HG02759 (cell line): Measurements from ENCODE around the gene ZNF679.
A peak's percentile ranks its signal among the peaks of the same experiment; 100 is the strongest.
"Not testable (repeated sequence)": the region's sequence is repeated elsewhere in the genome, so short reads cannot be mapped to it uniquely, and the experiment has no call there.

Experiments used
- ATAC-seq: cut with Tn5 transposase; IDR thresholded peaks from one replicate; pipeline ENCODE4 v1.9.1; 2021; ENCODE audit warnings: mild to moderate bottlenecking, moderate library complexity; ENCODE audit not compliant: unreplicated experiment

The ZNF679 gene

GRCh38 chr7:64228174-64228573 lies at the start of gene ZNF679:
Gene ZNF679, plus strand, starts transcription at chr7:64228474. Its CDS starts 20,644 bp downstream, at chr7:64249118.
- ATAC-seq = not testable (repeated sequence)

DNA sequence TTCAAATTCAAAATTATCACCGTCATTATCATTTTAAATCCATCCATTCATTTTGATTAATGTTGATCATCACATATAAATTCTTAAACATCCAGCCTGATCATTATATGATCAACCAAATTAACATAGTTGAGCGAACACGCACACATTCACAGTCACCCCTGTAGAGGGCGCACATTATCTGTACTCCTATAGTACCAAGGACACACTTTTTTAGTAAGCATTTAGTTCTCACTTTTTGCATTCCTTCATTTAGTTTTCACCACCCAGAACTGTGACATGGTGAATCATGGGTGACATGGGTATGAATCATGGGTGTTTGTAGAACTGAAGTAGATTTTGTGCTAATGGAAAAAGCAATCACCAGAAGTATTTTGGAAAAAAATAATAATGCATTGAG lies 47.3 kb upstream of the ZNF679 start:
- ATAC-seq = no peak

DNA sequence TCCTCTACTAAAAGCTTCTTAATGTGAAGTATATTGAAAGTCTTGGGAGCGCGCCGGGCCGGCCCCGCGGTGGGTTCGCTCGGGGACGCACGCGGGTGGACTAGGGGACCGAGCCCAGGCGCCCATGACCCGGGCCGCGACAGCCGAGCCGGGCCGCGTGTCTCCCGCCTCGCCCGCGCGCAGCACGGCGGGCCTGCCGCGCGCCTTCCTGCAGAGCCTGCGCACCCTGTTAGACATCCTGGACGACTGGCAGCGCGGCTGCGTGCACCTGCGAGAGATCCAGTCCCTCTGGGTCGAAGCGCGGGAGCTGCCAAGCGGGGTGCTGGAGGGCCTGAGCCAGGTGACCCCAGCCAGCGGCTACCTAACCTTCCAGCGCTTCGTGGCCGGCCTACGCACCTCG lies 46.7 kb upstream of the ZNF679 start:
- ATAC-seq = no peak

GRCh38 chr7:64182036-64182790 lies 46.1 kb upstream of the ZNF679 start:
- no peak for ATAC-seq

- no peak for ATAC-seq
These were observed 45.0 kb upstream of the ZNF679 start for GRCh38 chr7:64183126-64183742.

DNA sequence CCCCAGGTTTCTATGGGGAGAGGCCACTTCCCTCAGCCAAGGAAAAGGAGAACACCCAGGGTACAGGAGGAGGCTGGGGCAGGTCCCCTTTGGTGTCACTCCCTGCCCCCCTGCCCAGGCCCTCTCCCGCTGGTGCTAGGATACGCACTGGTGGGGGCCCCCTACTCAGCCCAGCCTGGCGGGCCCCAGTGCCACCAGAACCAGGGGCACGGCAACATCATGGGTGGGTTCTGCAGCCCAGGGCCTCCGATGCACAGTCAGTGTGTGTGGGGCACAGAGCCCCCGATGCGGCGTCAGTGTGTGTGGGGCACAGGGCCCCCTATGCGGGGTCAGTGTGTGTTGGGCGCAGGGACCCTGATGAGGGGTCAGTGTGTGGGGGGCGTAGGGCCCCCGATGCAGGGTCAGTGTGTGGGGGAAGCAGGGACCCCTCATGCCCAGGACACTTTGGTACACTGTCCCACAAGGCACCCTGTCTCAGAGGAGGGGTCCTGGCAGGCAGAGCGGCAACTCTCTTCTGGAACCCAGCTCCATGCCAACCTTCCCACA lies 44.4 kb upstream of the ZNF679 start:
- ATAC-seq = no peak

- ATAC-seq = no peak
These were observed 43.9 kb upstream of the ZNF679 start for GRCh38 chr7:64184376-64184775.

- no peak for ATAC-seq
These were observed 40.9 kb upstream of the ZNF679 start for GRCh38 chr7:64187408-64187807.

GRCh38 chr7:64192148-64192704 lies 36.0 kb upstream of the ZNF679 start:
- ATAC-seq = no peak

GRCh38 chr7:64192775-64193174 lies 35.5 kb upstream of the ZNF679 start:
- ATAC-seq = no peak

GRCh38 chr7:64206903-64207302 lies 21.4 kb upstream of the ZNF679 start, which contains the start of gene ZNF735:
Gene ZNF735, plus strand, starts transcription at chr7:64207203. Its CDS starts 0 bp downstream, at chr7:64207203.
- no peak for ATAC-seq

DNA sequence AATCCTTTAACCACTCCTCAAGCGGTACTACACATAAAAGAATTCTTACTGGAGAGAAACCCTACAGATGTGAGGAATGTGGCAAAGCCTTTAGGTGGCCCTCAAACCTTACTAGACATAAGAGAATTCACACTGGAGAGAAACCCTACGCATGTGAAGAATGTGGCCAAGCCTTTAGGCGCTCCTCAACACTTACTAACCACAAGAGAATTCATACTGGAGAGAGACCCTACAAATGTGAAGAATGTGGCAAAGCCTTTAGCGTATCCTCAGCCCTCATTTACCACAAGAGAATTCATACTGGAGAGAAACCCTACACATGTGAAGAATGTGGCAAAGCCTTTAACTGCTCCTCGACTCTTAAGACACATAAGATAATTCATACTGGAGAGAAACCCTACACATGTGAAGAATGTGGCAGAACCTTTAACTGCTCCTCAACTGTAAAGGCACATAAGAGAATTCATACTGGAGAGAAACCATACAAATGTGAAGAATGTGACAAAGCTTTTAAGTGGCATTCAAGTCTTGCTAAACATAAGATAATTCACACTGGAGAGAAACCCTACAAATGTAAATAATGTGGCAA lies 8.5 kb upstream of the ZNF679 start:
- not testable (repeated sequence) for ATAC-seq

GRCh38 chr7:64223366-64223765 lies 4.9 kb upstream of the ZNF679 start:
- ATAC-seq = no peak

DNA sequence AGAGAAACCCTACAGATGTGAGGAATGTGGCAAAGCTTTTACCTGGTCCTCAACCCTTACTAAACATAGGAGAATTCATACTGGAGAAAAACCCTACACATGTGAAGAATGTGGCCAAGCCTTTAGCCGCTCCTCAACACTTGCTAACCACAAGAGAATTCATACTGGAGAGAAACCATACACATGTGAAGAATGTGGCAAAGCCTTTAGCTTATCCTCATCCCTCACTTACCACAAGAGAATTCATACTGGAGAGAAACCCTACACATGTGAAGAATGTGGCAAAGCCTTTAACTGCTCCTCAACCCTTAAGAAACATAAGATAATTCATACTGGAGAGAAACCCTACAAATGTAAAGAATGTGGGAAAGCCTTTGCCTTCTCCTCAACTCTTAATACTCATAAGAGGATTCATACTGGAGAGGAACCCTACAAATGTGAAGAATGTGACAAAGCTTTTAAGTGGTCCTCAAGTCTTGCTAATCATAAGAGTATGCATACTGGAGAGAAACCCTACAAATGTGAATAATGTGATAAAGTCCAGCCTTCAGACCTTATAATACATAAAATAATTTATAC lies 38.2 kb downstream of the ZNF679 start:
- ATAC-seq = no peak

- no peak for ATAC-seq
These were observed 49.4 kb downstream of the ZNF679 start for GRCh38 chr7:64277630-64278029.

- ATAC-seq = no peak
These were observed 66.6 kb downstream of the ZNF679 start for GRCh38 chr7:64294701-64295420.

GRCh38 chr7:64297418-64297817 lies 69.1 kb downstream of the ZNF679 start:
- not testable (repeated sequence) for ATAC-seq

GRCh38 chr7:64300641-64301405 lies 72.5 kb downstream of the ZNF679 start:
- ATAC-seq = no peak

DNA sequence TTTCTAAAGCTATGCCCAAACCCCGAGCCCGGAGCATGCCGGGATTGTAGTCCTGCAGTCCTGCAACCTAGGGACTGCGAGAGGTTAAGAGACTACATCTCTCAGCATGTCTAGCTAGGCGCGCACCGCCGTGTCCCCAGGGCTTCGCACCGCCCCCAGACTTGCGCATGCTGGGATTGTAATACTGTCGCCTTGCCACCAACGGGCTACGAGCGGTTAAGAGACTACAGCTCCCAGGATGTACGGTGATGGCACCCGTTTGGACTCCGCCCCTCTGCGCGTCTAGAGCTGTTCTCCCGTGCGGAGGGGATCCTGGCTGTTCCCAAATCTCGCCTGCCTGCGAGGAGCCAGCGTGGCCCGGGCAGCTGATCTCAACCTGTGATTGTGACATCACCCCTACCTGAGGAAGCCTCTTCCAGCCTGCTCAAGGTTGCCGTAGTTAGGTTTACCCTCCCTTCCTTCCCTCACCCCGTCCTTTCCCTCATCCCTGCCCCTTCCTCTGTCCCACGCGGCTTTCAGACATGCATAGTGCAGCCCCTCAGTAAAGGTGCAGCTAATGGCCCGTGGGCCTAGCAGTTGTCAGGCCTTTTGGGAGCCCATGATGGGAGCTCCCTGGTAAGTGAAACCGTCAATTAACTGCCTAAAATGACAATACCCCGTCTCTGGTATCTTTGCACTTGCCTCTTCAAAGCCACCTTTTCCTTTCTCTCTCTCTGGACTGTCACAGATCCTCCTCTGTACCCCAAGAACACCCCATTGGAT lies 79.2 kb downstream of the ZNF679 start:
- peak; percentile 98 for ATAC-seq
